Upper lobe of left lung (tissue), 6 donors: ENCODE measurements around the gene MPHOSPH8. TPM values are rescaled to one million over a fixed set of nuclear protein-coding genes. Genes with fewer than 3 reads are reported as not detected.
A peak's percentile ranks its signal among the peaks of the same experiment; 100 is the strongest.

ENCODE experiments used
- ATAC-seq, 2 donors: fragments of 200-7000 bp; cut with Tn5 transposase; one replicate each; pipeline ENCODE4 v1.9.1; 2022; ENCODE audit warnings: mild to moderate bottlenecking in 2 of 2, moderate library complexity in 2 of 2; ENCODE audit not compliant: low FRiP score in 2 of 2
- DNase-seq, 2 donors: peaks; one replicate each; pipeline ENCODE4 v3.0.0-alpha.2; 2019 to 2020
- H3K27ac ChIP-seq, 4 donors: fragments of 200-600 bp; sonication (generic); one replicate each; pipeline ENCODE4 v1.5.1; 2016 to 2019
- H3K27me3 ChIP-seq, 4 donors: fragments of 200-600 bp; sonication (generic); one replicate each; pipeline ENCODE4 v1.5.1; 2017 to 2019
- H3K36me3 ChIP-seq, 4 donors: fragments of 200-600 bp; sonication (generic); one replicate each; pipeline ENCODE4 v1.5.1; 2016 to 2019
- H3K4me1 ChIP-seq, 4 donors: fragments of 200-600 bp; sonication (generic); one replicate each; pipeline ENCODE4 v1.5.1; 2018 to 2019
- H3K4me3 ChIP-seq, 4 donors: fragments of 200-600 bp; sonication (generic); one replicate each; pipeline ENCODE4 v1.5.1; 2017 to 2019; ENCODE audit warnings: mild to moderate bottlenecking in 2 of 4, moderate library complexity in 1 of 4
- H3K9me3 ChIP-seq, 4 donors: fragments of 200-600 bp; sonication (generic); one replicate each; pipeline ENCODE4 v1.5.1; 2018 to 2019
- EP300 ChIP-seq, 4 donors: sonication (generic); formaldehyde crosslinking; IDR thresholded peaks; one replicate each; pipeline ENCODE4 v1.5.1; 2017; ENCODE audit warnings: antibody characterized with exemption in 4 of 4, control low read depth in 2 of 4
- POLR2A ChIP-seq, 4 donors: fragments of 450-650 bp; IDR thresholded peaks; one replicate each; pipeline ENCODE4 v1.5.1; 2016 to 2017; ENCODE audit warnings: antibody characterized with exemption in 4 of 4, mild to moderate bottlenecking in 2 of 4
- POLR2AphosphoS5 ChIP-seq, 2 donors: sonication (generic); formaldehyde crosslinking; IDR thresholded peaks; one replicate each; pipeline ENCODE4 v1.5.1; 2017; ENCODE audit warnings: antibody characterized with exemption in 2 of 2
- whole genome bisulfite sequencing, 2 donors: methylation state at CpG; one replicate each; pipeline ENCODE4 v1.1.5; 2017 to 2018; 5-methylcytosine and 5-hydroxymethylcytosine counted together
- total RNA-seq, 6 donors: library from RNA; depleted of rRNA in 4 of 6; stranded (reverse); fragments of >200 nt in 4 of 6; gene quantifications; one replicate each; pipeline versions ENCODE4 v1.1.0 to v1.2.1, GENCODE V29; 2016 to 2021
- TF ChIP-seq, protein P1 (sequence below), 6 experiments: fragments of 450-650 bp in 4 of 6; fragments of 200-600 bp in 2 of 6; sonication (generic) in 2 of 6; IDR thresholded peaks; one replicate each; pipeline ENCODE4 v1.5.1; 2016 to 2019; ENCODE audit warnings: antibody characterized with exemption in 6 of 6
- donor health status: DM: no; HTN: no; CAD: no; lungs with moderate emphysema.
- donor health status: DM: no; HTN: yes; CAD: no; lungs with severe emphysema.

MPHOSPH8 gene
- total RNA-seq, 6 donors from 2014 or later: 24.0 to 81.7 (median 35.3) TPM

DNA sequence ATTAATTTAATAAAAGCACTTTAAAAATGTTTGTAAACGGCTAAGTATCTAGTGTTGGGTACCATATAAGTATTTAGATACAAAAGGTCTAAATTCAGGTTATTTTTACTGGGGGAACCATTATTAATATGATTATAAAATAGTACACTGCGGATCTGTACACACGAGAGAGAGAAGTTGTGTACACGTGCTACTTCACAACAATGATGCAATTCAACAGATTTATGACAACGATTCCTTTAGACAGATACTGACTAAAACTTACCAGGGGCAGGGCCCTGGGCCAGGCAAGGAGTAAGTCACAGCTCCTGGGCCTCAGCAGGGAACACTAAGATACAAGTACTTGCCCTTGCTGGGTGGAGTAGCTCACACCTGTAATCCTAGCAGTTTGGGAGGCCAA is 43.0 kb upstream of the MPHOSPH8 start:
- Histone ChIP-seq H3K27me3 (no peaks in the 10 kb centered on the region), H3K9me3 (no peaks in the 10 kb centered on the region), H3K4me3 (no peak overlapping the region), H3K4me1 (peaks cover 0 to 7% (median 4%) of the 10 kb centered on the region in 4 donors), H3K27ac (no peak overlapping the region), H3K36me3 (no peaks in the 10 kb centered on the region)
- DNase-seq: no peak
- WGBS, 2 donors: 80% methylated on average over 5 of the region's 5 CpGs
- TF ChIP-seq, protein P1, sequence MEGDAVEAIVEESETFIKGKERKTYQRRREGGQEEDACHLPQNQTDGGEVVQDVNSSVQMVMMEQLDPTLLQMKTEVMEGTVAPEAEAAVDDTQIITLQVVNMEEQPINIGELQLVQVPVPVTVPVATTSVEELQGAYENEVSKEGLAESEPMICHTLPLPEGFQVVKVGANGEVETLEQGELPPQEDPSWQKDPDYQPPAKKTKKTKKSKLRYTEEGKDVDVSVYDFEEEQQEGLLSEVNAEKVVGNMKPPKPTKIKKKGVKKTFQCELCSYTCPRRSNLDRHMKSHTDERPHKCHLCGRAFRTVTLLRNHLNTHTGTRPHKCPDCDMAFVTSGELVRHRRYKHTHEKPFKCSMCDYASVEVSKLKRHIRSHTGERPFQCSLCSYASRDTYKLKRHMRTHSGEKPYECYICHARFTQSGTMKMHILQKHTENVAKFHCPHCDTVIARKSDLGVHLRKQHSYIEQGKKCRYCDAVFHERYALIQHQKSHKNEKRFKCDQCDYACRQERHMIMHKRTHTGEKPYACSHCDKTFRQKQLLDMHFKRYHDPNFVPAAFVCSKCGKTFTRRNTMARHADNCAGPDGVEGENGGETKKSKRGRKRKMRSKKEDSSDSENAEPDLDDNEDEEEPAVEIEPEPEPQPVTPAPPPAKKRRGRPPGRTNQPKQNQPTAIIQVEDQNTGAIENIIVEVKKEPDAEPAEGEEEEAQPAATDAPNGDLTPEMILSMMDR (IDR thresholded peaks at IDR 0.05): no peak
- TF ChIP-seq POLR2AphosphoS5 (IDR thresholded peaks at IDR 0.05): no peak
- no peak for TF ChIP-seq EP300 (IDR thresholded peaks at IDR 0.05)
- TF ChIP-seq POLR2A (IDR thresholded peaks at IDR 0.05): no peak
- no peak for ATAC-seq

DNA sequence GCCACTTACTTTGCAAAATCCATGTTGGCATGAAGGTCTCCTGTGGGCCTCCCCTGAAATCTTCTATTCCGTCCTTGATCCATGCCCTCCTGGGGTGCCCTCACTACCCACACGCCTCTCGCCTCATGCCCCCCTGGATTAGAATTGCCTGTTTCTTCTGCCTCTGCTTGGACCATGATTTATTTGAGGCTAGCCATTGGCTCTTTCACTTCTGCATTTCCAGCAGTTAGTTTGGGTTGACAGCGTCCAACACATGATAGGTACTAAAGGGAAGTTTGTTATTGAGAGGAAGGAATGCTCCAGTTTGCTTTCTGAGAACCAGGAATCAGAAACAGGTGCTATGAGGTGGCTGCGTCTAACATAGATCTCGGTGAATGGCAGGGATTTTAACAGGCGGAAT is 41.6 kb upstream of the MPHOSPH8 start:
- Histone ChIP-seq H3K4me1 (peaks cover 0 to 6% (median 2%) of the 10 kb centered on the region in 4 donors), H3K36me3 (no peaks in the 10 kb centered on the region), H3K27me3 (no peaks in the 10 kb centered on the region), H3K9me3 (no peaks in the 10 kb centered on the region), H3K27ac (no peak overlapping the region), H3K4me3 (no peak overlapping the region)
- 66 to 84% methylated on average over 7 of the region's 7 CpGs for WGBS, 2 donors
- TF ChIP-seq POLR2A (IDR thresholded peaks at IDR 0.05) (no peak), EP300 (IDR thresholded peaks at IDR 0.05) (no peak), POLR2AphosphoS5 (IDR thresholded peaks at IDR 0.05) (no peak)
- TF ChIP-seq, protein P1 (IDR thresholded peaks at IDR 0.05): no peak
- peak in 1 of 2 donors; percentile 11 for ATAC-seq
- DNase-seq: no peak

DNA sequence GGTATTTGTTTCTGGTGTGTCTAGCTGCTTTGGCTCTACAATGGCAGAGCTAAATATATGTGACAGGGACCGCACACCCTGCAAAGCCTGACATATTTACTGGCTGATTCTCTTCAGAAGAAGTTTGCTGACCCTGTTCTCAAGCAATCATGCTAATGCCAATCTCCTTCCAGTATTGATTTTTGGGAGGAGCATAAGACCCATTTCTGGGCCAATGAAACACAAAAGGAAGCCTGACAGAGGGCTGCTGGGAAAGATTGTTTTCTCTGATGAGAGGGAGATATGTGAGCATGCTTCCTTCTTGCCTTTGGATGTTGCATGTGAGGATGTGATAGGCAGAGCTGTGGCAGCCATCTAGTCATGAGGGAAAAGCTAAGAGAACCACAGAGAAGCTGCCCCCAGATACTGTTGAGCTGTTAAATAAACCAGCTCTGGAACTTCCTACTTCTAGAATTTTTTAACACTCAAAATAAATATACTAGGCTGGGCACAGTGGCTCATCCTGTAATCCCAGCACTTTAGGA is 40.7 kb upstream of the MPHOSPH8 start:
- 95 to 100% methylated on average over 1 of the region's 1 CpG for WGBS, 2 donors
- no peak for TF ChIP-seq EP300 (IDR thresholded peaks at IDR 0.05)
- no peak for TF ChIP-seq POLR2AphosphoS5 (IDR thresholded peaks at IDR 0.05)
- no peak for TF ChIP-seq POLR2A (IDR thresholded peaks at IDR 0.05)
- TF ChIP-seq, protein P1 (IDR thresholded peaks at IDR 0.05): no peak
- no peak overlapping the region for H3K27ac ChIP-seq
- DNase-seq (no peak), ATAC-seq (no peak)
- no peaks in the 10 kb centered on the region for H3K9me3 ChIP-seq
- no peaks in the 10 kb centered on the region for H3K36me3 ChIP-seq
- H3K4me3 ChIP-seq: no peak overlapping the region
- H3K27me3 ChIP-seq: no peaks in the 10 kb centered on the region
- no peaks in the 10 kb centered on the region for H3K4me1 ChIP-seq

DNA sequence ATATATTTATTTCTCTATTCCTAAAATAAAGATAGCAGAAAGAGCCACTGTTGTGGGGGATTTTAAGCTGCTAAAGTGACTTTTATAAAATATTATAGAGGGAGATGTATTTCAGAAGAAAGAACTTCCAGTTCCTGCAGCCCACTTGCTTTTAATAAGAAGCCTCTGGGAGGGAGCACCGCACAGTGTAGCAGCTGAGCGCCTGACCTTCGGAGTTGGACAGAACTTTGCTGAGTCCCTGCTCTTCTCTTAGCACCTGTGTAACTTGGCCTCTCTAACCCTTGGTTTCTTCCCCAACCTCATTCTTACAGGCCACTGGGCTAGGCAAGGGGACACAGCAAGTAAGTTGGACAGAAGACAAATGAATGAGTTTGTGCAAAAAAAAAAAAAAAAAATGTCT is 37.4 kb upstream of the MPHOSPH8 start:
- ATAC-seq (peak in 1 of 2 donors; percentile 26), DNase-seq (no peak)
- no peak for TF ChIP-seq POLR2AphosphoS5 (IDR thresholded peaks at IDR 0.05)
- no peak for TF ChIP-seq POLR2A (IDR thresholded peaks at IDR 0.05)
- TF ChIP-seq EP300 (IDR thresholded peaks at IDR 0.05): no peak
- TF ChIP-seq, protein P1 (IDR thresholded peaks at IDR 0.05): no peak
- Histone ChIP-seq H3K4me3 (no peak overlapping the region), H3K27ac (no peak overlapping the region), H3K4me1 (no peaks in the 10 kb centered on the region), H3K36me3 (no peaks in the 10 kb centered on the region), H3K9me3 (no peaks in the 10 kb centered on the region), H3K27me3 (no peaks in the 10 kb centered on the region)
- 88 to 98% methylated on average over 3 of the region's 3 CpGs for WGBS, 2 donors

DNA sequence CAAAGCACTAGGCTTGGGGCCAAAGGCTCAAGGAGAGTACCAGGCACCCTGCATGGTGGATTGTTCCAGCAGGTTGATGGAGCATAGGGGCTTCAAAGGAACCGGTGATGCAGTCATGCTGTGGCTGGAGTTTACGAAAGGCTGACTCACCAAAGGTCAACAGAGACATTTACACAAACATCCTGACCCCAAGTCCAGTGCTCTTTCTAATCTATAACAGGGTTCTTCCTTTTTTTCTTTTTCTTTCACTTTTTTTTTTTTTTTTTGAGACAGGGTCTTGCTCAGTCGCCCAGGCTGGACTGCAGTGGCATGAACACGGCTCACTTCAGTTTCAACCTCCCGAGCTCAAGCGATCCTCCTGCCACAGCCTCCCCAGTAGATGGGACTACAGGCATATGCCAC is 36.5 kb upstream of the MPHOSPH8 start:
- no peak for TF ChIP-seq POLR2A (IDR thresholded peaks at IDR 0.05)
- no peak for TF ChIP-seq POLR2AphosphoS5 (IDR thresholded peaks at IDR 0.05)
- no peak for TF ChIP-seq EP300 (IDR thresholded peaks at IDR 0.05)
- TF ChIP-seq, protein P1 (IDR thresholded peaks at IDR 0.05): no peak
- Histone ChIP-seq H3K36me3 (no peaks in the 10 kb centered on the region), H3K27ac (no peak overlapping the region), H3K4me3 (no peak overlapping the region), H3K4me1 (peaks cover 5 to 7% (median 6%) of the 10 kb centered on the region in 4 donors), H3K9me3 (no peaks in the 10 kb centered on the region), H3K27me3 (peaks cover 0 to 6% (median 4%) of the 10 kb centered on the region in 4 donors)
- ATAC-seq: no peak
- WGBS, 2 donors: 88 to 92% methylated on average over 6 of the region's 6 CpGs
- no peak for DNase-seq
